ENCODE data around the gene APBA2.
A peak's percentile ranks its signal among the peaks of the same experiment; 100 is the strongest.
"Not testable (repeated sequence)": the region's sequence is repeated elsewhere in the genome, so short reads cannot be mapped to it uniquely, and the experiment has no call there.

Gene APBA2

GRCh38 chr15:29014493-29014892 lies 128.7 kb downstream of the APBA2 start:
- no peak for DNase-seq (ENCODE audit: low read depth)
- no peak overlapping the region for H3K4me3 ChIP-seq (replicated peaks; ENCODE audit: low read depth, low read length)
- no peak for TF ChIP-seq CTCF (IDR thresholded peaks at IDR 0.05; ENCODE audit: low read length, missing control alignments)

- no peak for DNase-seq (ENCODE audit: low read depth)
- H3K4me3 ChIP-seq (replicated peaks; ENCODE audit: low read depth, low read length): no peak overlapping the region
- no peak for TF ChIP-seq CTCF (IDR thresholded peaks at IDR 0.05; ENCODE audit: low read length, missing control alignments)
Measured at GRCh38 chr15:29016518-29016917, 130.7 kb downstream of the APBA2 start.

GRCh38 chr15:29018120-29018805 lies 132.5 kb downstream of the APBA2 start:
- no peak overlapping the region for H3K4me3 ChIP-seq (replicated peaks; ENCODE audit: low read depth, low read length)
- DNase-seq (ENCODE audit: low read depth): no peak
- no peak for TF ChIP-seq CTCF (IDR thresholded peaks at IDR 0.05; ENCODE audit: low read length, missing control alignments)

GRCh38 chr15:29018995-29019976 lies 133.5 kb downstream of the APBA2 start:
- peak; percentile 54 for DNase-seq (ENCODE audit: low read depth)
- no peak for TF ChIP-seq CTCF (IDR thresholded peaks at IDR 0.05; ENCODE audit: low read length, missing control alignments)
- H3K4me3 ChIP-seq (replicated peaks; ENCODE audit: low read depth, low read length): no peak overlapping the region

- DNase-seq (ENCODE audit: low read depth): peak; percentile 96
- TF ChIP-seq CTCF (IDR thresholded peaks at IDR 0.05; ENCODE audit: low read length, missing control alignments): no peak
- peak overlapping the region; percentile 10 for H3K4me3 ChIP-seq (replicated peaks; ENCODE audit: low read depth, low read length)
Measured at GRCh38 chr15:29021857-29022256, 136.1 kb downstream of the APBA2 start.

GRCh38 chr15:29024662-29025061 lies 138.9 kb downstream of the APBA2 start:
- TF ChIP-seq CTCF (IDR thresholded peaks at IDR 0.05; ENCODE audit: low read length, missing control alignments): no peak
- DNase-seq (ENCODE audit: low read depth): no peak
- H3K4me3 ChIP-seq (replicated peaks; ENCODE audit: low read depth, low read length): no peak overlapping the region

GRCh38 chr15:29025411-29025810 lies 139.6 kb downstream of the APBA2 start:
- not testable (repeated sequence) for DNase-seq (ENCODE audit: low read depth); H3K4me3 ChIP-seq (replicated peaks; ENCODE audit: low read depth, low read length)

GRCh38 chr15:29028158-29028557 lies 142.4 kb downstream of the APBA2 start:
- not testable (repeated sequence) for H3K4me3 ChIP-seq (replicated peaks; ENCODE audit: low read depth, low read length); DNase-seq (ENCODE audit: low read depth)
